Immature natural killer cell (primary cell): ENCODE data around the gene PHF8. TPM values are rescaled to one million over a fixed set of nuclear protein-coding genes. Genes with fewer than 3 reads are reported as not detected.

Experiments
- polyA plus RNA-seq, 3 donors: library from polyadenylated mRNA; unstranded; fragments of 300-500 nt; fragmentation: Illumina TruSeq; gene quantifications; one replicate each; pipeline ENCODE4 v1.2.3, GENCODE V29; 2021

Gene PHF8
- polyA plus RNA-seq, 3 donors from 2014 or later, result 5.8 to 22.3 (median 8.2) TPM

Other genes starting within 250 kb of the PHF8 start
- 1 to 10 TPM; 2.5 to 4.0 (median 3.3) TPM for gene FAM120C, start 138.8 kb upstream of the PHF8 start, polyA plus RNA-seq